A549 treated with Mapracorat at 1 μM for 4 hours (cell line): ENCODE data around the gene TADA3. TPM values are rescaled to one million over a fixed set of nuclear protein-coding genes. Genes with fewer than 3 reads are reported as not detected.

ENCODE experiments used
- total RNA-seq: library from RNA; stranded (reverse); fragments of 200-300 nt; extraction: Qiagen RNA extraction; gene quantifications from 5 replicates; pipeline ENCODE4 v1.2.3, GENCODE V29; 2022

TADA3 gene, protein sequence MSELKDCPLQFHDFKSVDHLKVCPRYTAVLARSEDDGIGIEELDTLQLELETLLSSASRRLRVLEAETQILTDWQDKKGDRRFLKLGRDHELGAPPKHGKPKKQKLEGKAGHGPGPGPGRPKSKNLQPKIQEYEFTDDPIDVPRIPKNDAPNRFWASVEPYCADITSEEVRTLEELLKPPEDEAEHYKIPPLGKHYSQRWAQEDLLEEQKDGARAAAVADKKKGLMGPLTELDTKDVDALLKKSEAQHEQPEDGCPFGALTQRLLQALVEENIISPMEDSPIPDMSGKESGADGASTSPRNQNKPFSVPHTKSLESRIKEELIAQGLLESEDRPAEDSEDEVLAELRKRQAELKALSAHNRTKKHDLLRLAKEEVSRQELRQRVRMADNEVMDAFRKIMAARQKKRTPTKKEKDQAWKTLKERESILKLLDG
- total RNA-seq = 54.5 to 60.5 TPM (median 59.9 TPM) in 5 replicates

DNA sequence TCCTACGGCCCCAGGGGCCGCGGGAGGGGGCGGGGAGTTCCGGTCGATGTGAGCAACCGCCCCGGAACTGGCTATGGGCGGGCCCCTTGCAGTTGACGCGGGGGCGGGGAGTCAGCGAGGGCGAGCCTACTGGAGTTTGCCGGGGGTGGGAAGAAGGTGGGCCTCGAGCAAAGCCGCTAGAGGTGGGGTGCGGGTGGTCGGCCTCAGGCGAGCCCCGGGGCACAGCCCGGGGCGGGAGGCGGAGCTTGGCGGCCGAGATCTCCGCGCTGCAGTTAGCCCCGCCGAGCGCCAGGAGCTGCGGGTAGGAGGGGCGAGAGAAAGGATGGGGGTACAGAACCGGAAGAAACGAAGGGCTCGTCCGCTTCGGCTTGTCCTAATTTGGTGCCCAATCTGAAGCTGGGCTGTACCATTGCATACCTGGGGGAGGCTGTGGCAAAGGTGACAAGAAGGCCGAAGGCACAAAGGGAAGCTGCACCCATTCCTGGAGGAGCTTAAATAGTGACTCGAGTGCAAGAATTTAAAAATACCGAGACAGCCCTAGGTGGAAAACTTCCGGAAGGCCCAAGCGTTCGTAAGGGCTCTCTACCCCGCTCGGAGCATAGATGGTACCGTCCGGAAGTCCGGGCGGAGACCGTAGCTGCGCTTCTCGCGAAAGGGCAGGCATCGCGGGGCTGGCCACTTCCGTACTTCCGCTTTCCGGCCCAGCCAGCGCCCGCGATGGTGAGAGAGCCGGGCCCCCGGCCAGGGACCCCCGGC is at the start of gene TADA3, which contains the start of gene ARPC4:
Gene TADA3 (minus strand): TSS at position 69 of the 756 bp plus-strand sequence. CDS start 1,007 bp downstream, outside the sequence.
Gene ARPC4 (plus strand): TSS at position 678 of the 756 bp plus-strand sequence. CDS start 40 bp downstream, at position 718.

DNA sequence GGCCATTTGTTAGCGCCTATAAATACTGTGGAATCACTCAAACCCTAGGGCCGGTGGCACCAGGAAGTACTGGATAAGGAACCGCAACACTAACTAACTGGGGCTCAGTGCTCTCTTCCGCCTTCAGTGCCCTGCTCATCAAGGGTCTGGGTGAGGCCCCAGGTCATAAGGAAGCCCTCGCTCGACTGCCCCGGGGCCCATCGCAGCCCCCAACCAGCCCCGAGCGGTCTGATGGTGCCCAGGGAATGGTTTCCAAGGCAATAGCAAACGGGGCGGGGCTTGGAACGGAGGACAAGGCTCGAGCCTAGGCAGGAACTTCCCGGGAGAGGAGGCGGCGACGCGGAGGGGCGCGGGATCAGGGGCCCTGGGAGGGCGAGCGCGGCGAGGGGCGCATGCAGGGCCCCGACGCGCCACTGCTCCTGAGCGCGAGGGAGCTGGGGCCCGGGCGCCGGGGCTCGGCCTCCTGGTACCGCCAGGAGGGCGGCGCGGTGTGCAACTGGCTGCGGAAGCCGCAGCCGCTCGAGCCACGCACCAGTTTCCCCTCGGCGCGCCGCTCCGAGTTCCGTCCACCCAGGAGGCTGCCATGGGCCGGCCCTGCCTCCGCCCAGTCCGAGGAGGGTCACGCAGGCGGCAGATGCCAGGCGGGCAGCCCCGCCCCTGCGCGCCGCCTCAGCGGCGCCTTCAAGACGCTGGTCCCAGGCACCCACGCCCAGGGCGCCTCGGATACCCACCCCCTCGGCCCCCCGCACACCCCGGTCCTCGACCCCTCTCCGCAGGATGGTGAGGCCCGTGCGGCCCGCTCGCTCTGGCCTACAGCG is 17.6 kb upstream of the TADA3 start, which contains the start of gene TTLL3:
Gene TTLL3 (plus strand): TSS at position 648 of the 818 bp plus-strand sequence. CDS start 400 bp downstream, outside the sequence.

DNA sequence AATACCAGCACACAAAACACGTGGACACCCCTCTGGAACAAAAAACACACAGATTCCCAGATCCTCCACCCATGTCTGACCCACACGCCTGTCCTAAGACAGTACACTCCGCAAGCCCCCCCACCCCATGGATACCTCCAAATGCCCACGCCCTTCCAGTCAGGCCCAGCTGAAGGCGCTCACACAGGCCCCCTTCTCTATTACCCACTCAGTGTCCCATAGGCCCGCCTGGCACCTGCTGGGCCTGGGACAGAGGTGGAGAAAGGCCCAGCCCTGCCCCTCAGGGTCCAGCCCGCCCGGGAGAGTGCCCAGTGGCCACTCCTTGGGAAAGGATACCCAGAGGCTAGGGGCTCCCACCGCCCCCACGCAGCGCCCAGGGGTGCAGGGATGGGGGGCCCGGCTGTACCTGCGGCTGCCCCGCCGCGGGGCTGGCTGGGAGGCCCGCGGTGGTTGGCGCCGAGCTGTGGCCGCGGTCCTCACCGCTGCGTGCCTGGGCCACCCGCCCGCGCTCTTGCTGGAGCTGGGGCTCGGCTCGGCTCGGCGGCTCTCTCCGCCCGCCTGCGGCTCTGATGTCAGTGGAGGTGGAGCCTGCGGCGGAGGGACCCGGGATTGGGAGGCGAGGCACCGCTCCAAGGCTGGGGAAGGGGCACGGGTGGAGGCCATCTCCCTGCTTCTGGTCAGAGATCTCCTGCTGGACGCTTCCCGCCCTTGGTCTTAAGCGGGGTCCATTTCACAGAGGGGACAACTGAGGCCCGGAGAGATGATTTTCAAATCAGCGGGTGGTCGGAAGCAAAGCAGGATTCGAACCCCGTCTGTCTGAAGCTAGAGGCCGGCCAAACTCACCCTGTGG is 22.6 kb downstream of the TADA3 start, which contains the start of gene CAMK1:
Gene CAMK1 (minus strand): TSS at position 522 of the 850 bp plus-strand sequence. CDS start 2,198 bp downstream, outside the sequence.

DNA sequence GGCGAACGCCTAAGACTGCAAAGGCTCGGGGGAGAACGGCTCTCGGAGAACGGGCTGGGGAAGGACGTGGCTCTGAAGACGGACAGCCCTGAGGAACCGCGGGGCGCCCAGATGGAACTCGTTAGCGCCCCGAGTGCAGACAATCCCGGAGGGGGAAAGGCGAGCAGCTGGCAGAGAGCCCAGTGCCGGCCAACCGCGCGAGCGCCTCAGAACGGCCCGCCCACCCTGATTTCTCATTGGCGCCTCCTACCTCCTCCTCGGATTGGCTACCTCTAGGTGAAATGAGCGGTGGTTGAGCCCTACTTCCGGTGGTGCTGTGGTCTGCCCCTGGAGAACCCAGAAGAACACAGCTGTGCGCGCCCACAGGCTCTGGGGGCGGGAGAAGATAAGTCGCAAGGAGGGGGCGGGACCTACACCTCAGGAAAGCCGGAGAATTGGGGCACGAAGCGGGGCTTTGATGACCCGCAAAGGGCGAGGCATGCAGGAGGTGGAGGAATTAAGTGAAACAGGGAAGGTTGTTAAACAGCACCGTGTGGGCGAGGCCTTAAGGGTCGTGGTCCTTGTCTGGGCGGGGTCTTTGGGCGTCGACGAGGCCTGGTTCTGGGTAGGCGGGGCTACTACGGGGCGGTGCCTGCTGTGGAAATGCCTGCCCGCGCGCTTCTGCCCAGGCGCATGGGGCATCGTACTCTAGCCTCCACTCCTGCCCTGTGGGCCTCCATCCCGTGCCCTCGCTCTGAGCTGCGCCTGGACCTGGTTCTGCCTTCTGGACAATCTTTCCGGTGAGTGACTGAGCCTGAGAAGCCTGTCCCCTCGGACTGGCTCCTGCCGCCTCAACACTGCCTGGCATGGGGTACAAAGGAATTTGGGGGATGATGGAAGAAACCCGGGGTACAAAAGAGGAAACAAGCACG is 42.4 kb downstream of the TADA3 start, which contains the start of gene OGG1:
Gene OGG1 (plus strand): TSS at position 308 of the 911 bp plus-strand sequence. CDS start 335 bp downstream, at position 643.

DNA sequence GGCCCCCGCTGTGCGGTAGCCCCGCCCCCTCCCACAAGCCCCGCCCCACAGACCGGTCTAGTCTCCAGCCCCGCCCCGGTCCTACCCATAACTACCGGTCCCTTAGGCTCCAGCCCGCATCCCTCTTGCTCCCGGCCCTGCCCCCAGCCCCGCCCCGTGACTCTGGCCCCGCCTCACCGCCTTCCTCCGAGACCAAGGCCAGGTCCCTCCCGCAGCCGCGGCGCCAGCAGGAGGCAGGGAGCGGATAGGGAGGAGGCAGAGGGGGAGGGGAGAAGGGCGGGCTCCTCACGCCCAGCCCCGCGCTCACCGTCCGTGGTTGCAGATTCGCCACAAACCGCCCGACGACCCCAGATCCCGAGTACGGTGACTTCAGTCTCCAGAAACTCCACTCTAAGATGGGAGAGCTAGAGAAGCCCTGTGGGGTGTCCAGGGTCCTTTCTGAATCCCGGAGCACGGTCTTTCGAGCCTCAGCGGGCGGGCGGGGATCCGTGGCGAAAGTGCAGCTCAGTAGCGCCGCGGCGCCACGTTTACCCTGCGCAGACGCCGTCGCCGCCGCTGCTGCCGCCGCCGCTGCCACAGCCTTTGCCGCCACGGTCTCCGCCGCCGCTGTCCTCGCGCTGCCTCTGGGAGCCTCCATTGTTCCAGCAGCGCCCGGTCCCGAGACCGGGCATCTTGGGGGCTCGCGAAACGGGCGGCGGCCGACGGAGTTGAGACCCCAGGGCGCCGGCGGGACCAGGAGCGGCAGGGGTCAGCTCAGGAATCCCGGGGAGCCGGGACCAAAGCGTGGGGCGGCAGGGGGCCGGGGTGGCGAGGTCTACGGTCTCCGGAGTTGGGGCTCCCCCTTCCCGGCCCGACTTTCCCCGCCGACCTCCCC is 60.8 kb downstream of the TADA3 start, which contains the start of gene BRPF1:
Gene BRPF1 (plus strand): TSS at position 530 of the 874 bp plus-strand sequence. CDS start 2,406 bp downstream, outside the sequence.

Other genes with a start within 250 kb of the TADA3 start
- gene LHFPL4, start 238.7 kb downstream of the TADA3 start, total RNA-seq = 0.04 to 0.41 TPM (median 0.06 TPM) in 5 replicates
- gene MTMR14, start 143.0 kb downstream of the TADA3 start, total RNA-seq = 27.6 to 30.7 TPM (median 28.2 TPM) in 5 replicates
- 0.15 to 0.31 TPM (median 0.17 TPM) in 3 of 5 replicates, not detected in the others for gene CPNE9, start 88.6 kb downstream of the TADA3 start, total RNA-seq
- 17.6 to 20.3 TPM (median 18.6 TPM) in 5 replicates for gene BRPF1, start 60.7 kb downstream of the TADA3 start, total RNA-seq
- 12.7 to 21.2 TPM (median 16.9 TPM) in 5 replicates for gene OGG1, start 42.5 kb downstream of the TADA3 start, total RNA-seq
- 12.3 to 18.0 TPM (median 16.3 TPM) in 5 replicates for gene CAMK1, start 22.5 kb downstream of the TADA3 start, total RNA-seq
- 153 to 231 TPM (median 158 TPM) in 5 replicates for gene ARPC4, start 609 bp upstream of the TADA3 start, total RNA-seq
- 6.0 to 8.3 TPM (median 7.0 TPM) in 5 replicates for gene TTLL3, start 17.8 kb upstream of the TADA3 start, total RNA-seq
- 50.4 to 59.0 TPM (median 55.8 TPM) in 5 replicates for gene RPUSD3, start 51.5 kb upstream of the TADA3 start, total RNA-seq
- 50.4 to 66.9 TPM (median 56.5 TPM) in 5 replicates for gene CIDEC, start 87.8 kb upstream of the TADA3 start, total RNA-seq
- 82.2 to 95.8 TPM (median 93.2 TPM) in 5 replicates for gene JAGN1, start 98.1 kb upstream of the TADA3 start, total RNA-seq
- gene IL17RE, start 110.4 kb upstream of the TADA3 start, total RNA-seq = 1.2 to 1.7 TPM (median 1.4 TPM) in 5 replicates
- 25.4 to 34.2 TPM (median 31.6 TPM) in 5 replicates for gene IL17RC, start 124.6 kb upstream of the TADA3 start, total RNA-seq
- 10.5 to 14.9 TPM (median 13.2 TPM) in 5 replicates for gene CRELD1, start 141.4 kb upstream of the TADA3 start, total RNA-seq
- 1.2 to 1.9 TPM (median 1.7 TPM) in 5 replicates for gene PRRT3, start 159.9 kb upstream of the TADA3 start, total RNA-seq
- gene EMC3, start 194.4 kb upstream of the TADA3 start, total RNA-seq = 105 to 146 TPM (median 111 TPM) in 5 replicates
- 17.2 to 20.1 TPM (median 18.7 TPM) in 5 replicates for gene FANCD2, start 234.0 kb upstream of the TADA3 start, total RNA-seq